Brain pericyte (primary cell): ENCODE data around the gene ADAMTS13.
"Not testable (repeated sequence)": the region's sequence is repeated elsewhere in the genome, so short reads cannot be mapped to it uniquely, and the experiment has no call there.

Experiments
- DNase-seq: peaks from one replicate; pipeline ENCODE4 v3.0.0-alpha.2; 2012; ENCODE audit warnings: low read depth, low spot score

Gene ADAMTS13

DNA sequence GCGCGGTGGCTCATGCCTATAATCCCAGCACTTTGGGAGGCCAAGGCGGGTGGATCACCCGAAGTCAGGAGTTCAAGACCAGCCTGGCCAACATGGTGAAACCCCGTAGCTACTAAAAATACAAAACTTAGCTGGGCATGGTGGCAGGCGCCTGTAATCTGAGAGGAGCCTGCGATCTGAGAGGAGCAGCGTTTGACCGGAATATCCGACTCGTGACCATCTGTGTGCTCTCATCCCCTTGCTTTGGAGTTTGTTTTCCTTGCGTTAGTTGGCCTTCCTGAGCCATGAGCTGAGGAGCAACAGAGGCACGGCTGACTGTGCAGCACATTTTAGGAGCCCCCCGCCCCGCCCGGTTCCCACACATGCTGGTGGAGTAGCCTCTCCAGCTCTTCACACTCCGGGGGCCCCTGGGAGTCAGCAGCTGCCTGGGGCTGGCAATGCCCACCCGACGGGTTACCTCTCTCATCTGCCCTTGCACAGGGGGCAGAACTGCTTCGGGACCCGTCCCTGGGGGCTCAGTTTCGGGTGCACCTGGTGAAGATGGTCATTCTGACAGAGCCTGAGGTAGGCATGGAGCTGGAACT lies 3.0 kb downstream of the ADAMTS13 start:
- DNase-seq, result no peak

GRCh38 chr9:133426011-133426410 lies 3.8 kb downstream of the ADAMTS13 start:
- DNase-seq, result no peak

DNA sequence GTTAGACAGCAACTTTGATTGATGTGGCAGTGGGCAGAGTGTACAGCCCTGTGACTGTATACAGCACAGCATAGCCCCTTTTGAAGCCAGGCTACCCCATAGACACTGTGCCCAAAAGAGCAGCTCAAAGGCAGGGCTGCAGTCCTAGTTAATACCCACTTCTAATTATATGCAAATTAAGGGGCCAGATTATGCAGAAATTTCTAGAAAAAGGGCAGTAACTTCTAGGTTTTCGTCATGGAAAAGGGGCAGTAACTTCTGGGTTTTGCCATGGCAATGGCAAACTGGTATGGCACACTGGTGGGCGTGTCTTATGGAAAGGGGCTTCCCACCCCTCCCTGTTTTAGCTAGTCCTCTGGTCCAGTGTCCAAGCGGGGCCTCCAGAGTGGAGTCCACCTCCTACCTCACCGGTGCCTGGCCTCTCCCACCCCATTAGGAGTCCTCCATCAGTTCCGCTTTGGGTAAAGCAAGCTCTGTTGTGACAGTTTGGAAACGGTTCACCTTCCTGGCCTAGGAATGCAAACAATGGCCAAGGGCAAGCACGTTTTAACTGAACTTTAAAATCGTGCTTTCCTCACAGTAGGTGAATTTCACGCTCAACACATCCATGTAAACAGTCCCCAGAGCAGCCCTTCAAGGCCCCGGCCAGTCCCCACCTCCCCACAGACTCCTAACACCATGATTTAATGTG lies 5.6 kb downstream of the ADAMTS13 start:
- no peak for DNase-seq

- no peak for DNase-seq
Measured at GRCh38 chr9:133428617-133429101, 6.5 kb downstream of the ADAMTS13 start.

DNA sequence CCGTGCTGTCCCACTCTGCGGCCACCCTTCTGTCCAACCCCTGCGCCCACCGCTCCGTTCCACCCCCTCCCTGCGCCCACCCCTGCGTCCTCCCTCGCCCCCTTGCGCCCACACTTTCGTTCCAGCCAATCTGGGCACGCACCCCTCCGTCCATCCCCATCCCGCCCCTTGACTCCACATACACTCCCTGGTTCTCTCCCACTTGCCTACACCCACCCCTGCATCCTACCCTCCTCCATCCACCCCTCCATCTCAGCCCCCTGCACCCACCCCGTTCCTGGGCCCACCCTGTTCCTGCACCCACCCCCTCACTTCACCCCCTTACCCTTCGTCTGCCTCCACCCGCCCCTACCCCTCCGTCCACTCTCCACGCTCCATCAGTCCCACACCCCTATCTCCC lies 7.0 kb downstream of the ADAMTS13 start:
- DNase-seq, result no peak

DNA sequence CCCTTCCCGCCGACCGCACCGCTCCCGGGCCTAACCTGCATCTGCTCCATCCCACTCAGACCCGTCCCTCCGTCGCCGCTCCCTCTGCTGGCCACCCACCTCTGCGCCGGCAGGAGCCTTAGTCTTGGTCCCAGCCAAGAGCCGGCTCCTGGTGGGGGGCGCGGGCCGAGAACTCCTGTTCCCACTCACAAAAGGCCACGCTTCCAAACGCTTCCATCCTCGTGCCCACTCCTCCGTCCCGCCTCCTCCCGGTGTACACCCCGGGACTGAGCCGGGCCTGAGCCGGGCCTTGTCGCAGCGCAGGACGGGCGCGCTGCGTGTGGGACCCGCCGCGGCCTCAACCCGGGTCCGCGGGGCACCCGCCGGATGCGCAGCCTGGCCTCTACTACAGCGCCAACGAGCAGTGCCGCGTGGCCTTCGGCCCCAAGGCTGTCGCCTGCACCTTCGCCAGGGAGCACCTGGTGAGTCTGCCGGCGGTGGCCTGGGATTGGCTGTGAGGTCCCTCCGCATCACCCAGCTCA lies 7.5 kb downstream of the ADAMTS13 start:
- no peak for DNase-seq

DNA sequence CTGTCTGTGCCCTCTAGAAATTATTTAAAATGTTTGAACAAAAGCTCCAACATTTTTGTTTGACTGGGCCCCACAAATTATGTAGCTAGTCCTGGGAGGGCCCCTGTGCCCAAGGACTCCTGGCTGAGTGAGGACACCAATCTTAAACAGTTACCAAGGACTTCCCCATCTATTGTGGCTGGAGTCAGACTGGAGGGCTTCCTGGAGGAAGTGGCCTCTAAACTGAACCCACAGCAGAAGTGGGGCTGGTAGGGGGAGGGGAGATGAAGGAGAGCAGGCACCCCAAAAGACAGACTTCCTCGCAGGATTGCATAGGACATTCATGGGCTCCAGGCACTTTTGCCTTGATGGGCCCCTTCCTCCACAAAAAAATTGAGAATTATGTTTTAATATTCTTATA lies 8.1 kb downstream of the ADAMTS13 start:
- no peak for DNase-seq

- DNase-seq, result no peak
Measured at GRCh38 chr9:133433351-133433843, 11.2 kb downstream of the ADAMTS13 start.

- no peak for DNase-seq
Measured at GRCh38 chr9:133436681-133437080, 14.5 kb downstream of the ADAMTS13 start.

GRCh38 chr9:133437753-133438531 lies 15.8 kb downstream of the ADAMTS13 start:
- DNase-seq, result no peak

- DNase-seq, result no peak
Measured at GRCh38 chr9:133439337-133439736, 17.2 kb downstream of the ADAMTS13 start.

DNA sequence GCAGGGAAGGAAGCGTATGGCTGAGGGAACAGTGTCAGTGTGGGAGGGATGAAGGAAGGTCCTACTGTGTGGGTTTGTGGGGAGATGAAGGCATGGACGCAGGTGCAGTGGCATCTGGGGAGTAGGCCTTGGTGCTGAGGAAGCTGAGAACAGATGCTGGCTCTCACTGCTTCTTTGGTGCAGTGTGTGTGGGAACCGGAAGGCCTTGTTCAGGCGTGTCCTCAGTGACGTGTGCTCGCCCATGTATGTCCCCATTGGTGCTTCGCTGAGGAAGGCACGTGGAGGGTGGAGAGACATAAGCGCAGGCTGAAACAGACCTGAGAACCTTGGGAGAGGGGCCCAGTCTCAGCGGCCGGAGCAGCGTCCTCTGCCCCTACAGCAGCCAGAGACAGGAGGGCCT lies 18.7 kb downstream of the ADAMTS13 start:
- DNase-seq, result no peak

DNA sequence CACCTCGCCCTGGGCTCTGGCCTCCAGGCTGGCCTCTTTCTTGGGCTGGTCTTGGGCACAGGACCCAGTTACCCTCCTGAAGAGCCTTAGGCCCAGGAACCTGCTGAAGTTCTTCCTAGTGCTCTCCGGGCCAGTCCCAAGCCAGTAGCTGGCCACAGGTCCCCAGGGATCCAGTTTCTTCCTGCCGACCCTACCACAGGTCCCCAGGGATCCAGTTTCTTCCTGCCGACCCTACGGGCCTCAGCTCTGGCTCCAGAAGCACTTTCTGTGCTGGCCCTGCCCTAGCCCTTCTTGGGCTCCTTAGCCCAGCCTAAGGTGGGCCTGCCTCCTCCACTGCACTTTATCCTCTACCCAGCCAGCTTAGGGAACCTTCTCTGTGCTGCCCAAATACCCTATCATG lies 19.4 kb downstream of the ADAMTS13 start:
- DNase-seq, result no peak

- no peak for DNase-seq
Measured at GRCh38 chr9:133443248-133443647, 21.1 kb downstream of the ADAMTS13 start.

DNA sequence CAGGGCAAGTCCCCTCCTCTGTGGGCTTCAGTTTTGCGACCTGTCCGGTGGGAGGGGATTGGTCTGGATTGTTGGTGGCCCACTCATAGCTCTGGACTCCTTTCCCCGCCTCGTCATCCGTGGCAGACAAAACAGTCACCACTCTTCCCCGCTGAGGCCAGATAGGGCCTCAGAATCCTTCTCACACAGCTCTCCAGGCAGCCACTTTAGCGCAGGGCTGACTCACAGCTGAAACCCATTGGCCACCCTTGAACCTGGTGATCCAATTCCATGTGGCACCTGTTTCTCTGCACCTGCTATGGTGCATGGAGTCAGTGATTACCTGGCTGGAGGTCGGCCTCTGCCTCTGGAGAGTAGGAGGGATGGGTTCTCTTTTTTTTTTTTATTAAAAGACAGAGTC lies 21.8 kb downstream of the ADAMTS13 start:
- no peak for DNase-seq

DNA sequence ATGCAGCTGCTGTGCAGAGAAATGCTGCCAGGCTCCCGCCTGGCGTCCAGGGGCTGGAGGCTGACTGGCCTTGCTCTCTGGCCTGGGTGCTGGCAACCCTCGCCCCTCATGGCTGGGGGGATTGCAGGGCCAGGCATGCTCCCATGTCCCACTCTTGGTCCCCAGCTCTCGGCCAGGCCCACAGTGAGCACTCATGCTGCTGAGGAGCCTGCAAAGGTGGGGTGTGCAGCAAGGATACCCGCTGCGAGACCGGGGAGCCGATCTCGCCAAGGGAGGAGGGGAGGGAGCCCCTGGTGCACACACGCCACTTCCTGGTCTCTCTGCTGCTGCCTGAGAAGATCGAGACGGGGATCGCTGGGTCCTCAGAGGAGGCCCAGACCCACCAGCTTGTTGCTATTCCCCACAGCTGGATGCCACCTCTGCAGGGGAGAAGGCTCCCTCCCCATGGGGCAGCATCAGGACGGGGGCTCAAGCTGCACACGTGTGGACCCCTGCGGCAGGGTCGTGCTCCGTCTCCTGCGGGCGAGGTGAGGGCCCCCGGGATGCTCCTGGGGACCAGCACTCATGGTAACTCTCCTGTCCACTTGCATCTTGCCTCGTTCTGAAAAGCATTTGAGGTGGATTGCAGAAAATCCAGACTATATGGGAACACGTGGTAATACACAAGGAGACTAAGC lies 23.3 kb downstream of the ADAMTS13 start:
- no peak for DNase-seq

GRCh38 chr9:133448487-133448972 lies 26.4 kb downstream of the ADAMTS13 start:
- no peak for DNase-seq

- DNase-seq, result no peak
Measured at GRCh38 chr9:133449760-133450159, 27.6 kb downstream of the ADAMTS13 start.

- DNase-seq, result not testable (repeated sequence)
Measured at GRCh38 chr9:133451865-133452264, 29.7 kb downstream of the ADAMTS13 start.

GRCh38 chr9:133452562-133452961 lies 30.4 kb downstream of the ADAMTS13 start:
- no peak for DNase-seq

DNA sequence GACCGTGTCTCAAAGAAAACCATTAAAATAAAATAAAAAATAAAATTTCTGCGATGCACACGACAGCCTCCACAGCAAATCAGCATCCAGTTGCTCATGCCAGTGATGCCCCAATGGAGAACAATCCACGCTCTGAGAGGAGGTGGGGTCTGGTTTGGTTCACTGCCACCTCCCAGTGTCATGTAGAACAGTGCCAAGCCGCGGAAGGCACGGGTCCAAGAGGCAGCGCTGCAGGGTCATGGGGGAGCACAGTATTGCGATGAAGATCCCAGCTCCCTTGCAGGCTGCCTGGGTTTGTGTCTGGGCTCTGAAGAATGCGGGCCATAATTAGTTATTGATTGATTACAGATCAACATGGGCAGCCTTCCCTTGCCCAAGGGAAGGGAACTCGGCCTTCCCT lies 31.5 kb downstream of the ADAMTS13 start:
- no peak for DNase-seq

- no peak for DNase-seq
Measured at GRCh38 chr9:133454325-133454724, 32.2 kb downstream of the ADAMTS13 start.
